GM21423 (cell line): Measurements from ENCODE around the gene SSBP3.
"Not testable (repeated sequence)": the region's sequence is repeated elsewhere in the genome, so short reads cannot be mapped to it uniquely, and the experiment has no call there.

ENCODE experiments used
- ATAC-seq: cut with Tn5 transposase; IDR thresholded peaks from one replicate; pipeline ENCODE4 v1.9.1; 2021; ENCODE audit warnings: mild to moderate bottlenecking, moderate library complexity; ENCODE audit not compliant: unreplicated experiment

SSBP3 gene

DNA sequence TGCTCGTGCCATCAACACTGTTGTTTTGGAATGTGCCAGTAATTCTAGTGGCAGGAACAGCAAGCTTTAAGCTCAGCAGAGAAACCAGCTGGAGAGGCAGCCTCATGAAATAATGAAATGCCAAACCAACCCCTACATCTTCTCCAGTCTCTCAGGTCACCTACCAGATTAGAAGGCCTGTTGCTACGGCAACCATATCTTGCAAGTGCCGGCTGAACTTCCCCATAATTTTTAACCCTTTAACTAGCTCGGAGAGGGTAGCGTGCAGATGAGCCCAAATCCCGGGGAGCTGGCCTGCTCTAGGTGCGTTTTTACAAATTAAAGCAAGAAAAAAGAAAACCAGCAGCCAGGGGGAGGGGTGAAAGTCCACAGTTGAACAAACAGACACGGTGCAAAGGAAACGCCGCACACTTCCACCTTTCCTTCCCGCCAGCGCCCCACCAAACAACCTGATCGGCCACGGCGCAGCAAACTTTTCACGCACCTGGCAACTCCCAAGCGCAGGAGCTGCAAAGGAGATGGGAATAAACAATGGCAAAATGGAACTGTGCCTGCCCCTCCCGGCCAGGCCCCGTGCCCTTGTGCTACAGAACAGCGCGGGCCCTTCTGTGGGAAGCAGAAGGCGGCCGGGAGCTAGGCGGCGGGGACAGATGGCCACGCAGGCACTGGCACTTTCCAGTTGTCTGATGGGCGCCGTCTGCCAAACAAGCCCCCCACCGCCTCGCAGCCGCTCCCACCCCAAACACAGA lies 50.1 kb downstream of the SSBP3 start:
- ATAC-seq, result no peak

GRCh38 chr1:54354899-54355298 lies 51.3 kb downstream of the SSBP3 start:
- no peak for ATAC-seq

DNA sequence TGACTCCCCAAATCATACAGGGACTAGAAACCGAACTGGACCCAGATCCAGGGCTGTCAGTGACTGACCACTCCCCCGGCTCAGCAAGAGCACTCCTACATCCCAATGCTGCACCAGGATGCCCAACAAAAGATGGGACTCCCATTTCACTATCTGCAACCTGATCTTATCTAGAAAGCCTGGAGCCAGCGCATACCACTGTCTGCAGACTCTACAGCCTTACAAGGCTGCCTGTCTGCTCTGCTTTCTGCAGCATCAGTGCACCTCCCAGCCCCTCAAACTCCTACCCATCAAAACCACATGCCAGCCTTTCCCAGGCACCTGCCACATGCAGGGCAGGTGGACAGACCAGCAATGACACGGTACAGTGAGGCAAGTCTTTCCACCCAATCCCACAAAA lies 52.2 kb downstream of the SSBP3 start:
- no peak for ATAC-seq

- ATAC-seq, result no peak
Measured at GRCh38 chr1:54352755-54353154, 53.4 kb downstream of the SSBP3 start.

GRCh38 chr1:54350360-54350759 lies 55.8 kb downstream of the SSBP3 start:
- no peak for ATAC-seq

- ATAC-seq, result no peak
Measured at GRCh38 chr1:54348700-54349021, 57.5 kb downstream of the SSBP3 start.

DNA sequence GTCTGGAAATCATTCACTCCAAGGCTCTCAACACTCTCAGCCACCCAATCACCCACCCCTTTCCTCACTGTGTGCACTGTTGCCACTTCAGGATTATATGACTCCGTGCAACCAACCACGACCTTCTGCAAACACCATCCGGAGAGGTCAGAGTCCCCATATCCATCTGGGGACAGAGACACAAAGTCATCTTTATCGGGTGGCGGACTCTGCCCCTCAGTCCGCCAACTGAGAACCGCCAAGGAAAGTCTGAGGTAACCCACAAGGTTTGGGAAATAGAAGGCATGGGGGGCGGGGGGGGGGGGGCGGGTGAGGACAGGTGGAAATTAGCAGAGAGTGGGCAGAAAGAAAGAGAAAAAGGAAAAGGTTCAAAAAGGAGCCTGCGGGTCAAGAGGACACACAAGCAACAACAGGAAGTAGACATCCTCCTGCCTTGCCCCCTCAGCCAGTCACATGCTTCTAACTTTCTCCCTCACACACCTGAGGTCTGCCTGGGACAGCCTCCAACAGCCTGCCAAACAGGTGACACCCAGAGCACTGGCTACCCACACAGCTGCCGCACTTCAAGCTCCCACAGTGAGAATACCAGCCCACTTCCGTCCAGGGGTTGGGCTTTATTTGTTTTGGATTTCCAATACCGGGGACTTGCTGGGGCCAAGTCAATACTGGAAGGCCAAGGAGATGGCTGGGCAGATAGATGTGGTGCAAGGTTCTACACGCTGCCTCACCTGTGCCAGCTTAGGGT lies 58.1 kb downstream of the SSBP3 start:
- no peak for ATAC-seq

GRCh38 chr1:54347261-54347954 lies 58.8 kb downstream of the SSBP3 start:
- no peak for ATAC-seq

- ATAC-seq, result not testable (repeated sequence)
Measured at GRCh38 chr1:54345548-54345947, 60.6 kb downstream of the SSBP3 start.

DNA sequence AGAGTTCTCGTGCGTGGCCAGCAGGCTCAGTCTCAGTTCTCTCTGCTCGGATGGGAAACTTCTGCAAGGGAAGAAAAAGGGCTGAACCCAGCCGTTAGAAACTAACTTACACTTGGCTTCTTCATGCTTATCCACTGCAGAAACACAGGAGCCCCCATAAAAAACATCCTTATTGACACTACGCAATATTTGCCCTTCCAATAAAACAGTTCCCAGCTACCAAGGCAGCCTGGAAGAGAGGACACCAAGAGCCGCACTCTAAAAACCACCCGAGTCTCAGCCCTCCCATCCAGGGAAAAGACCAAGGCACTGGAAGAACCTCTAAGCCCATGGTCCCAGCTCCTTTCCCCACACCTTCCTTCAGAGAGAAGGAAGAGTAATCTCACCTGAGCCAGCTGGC lies 61.1 kb downstream of the SSBP3 start:
- no peak for ATAC-seq

DNA sequence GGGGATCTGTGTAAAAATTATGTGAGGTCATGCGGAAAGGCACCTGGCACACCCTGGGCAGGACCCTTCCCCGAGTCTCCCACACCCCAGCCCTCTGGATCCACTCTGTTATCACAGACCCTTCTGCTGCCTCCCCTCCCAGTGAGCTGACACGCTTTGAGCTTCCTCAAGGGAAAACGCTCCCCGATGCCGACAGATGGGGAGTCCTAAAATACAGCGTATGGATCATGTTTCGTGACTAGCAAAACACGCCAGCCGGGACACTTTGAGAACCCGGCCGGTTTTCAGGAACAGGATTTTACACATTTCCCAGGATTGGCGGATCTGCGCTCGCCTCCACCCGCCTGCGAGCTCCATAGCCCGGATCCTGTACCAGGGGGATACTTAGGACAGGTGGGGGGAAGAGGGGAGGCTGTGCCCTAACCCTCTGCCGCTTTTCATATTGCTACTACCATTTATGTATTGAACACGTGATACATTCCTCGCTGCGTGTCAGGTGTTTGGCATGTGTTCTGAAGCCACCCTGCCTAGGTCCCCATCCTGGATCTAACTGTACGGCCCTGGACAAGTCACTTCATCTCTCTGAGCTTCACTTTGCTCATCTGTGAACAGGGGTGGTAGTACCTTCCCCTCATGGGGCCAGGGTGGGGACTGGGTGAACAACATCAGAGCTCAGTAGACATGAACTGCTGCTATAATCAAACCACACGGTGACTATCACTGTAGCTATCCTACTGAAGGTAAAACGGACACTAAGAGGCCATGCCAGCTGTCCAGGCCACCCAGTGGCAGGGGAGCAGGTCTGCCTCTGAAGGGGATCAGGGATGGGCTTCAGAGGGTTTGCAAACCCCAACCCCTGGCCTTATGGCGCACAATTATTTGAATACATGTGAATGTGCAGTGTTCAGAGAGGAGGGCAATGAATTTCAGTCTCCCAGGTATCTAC lies 63.2 kb downstream of the SSBP3 start:
- ATAC-seq, result no peak

GRCh38 chr1:54342288-54342687 lies 63.9 kb downstream of the SSBP3 start:
- no peak for ATAC-seq

DNA sequence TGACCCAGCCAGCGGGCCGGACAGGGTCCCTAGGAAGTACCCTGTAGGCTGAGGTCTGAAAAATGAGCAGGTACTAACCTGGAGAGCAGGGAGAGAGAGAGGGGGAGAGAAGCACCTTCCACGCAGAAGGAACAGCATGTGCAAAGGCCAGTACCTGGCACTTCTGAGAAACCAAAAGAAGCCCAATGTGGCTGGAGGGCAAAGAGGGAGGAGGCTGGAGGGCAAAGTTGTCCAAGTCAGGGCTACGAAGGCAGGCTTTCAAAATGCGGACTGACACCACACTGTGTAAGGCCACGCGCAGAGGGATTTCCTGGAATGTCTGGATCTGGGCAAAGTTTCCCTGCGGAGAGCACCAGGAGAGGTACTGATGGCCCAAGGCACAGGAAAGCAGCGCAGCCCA lies 64.4 kb downstream of the SSBP3 start:
- no peak for ATAC-seq

DNA sequence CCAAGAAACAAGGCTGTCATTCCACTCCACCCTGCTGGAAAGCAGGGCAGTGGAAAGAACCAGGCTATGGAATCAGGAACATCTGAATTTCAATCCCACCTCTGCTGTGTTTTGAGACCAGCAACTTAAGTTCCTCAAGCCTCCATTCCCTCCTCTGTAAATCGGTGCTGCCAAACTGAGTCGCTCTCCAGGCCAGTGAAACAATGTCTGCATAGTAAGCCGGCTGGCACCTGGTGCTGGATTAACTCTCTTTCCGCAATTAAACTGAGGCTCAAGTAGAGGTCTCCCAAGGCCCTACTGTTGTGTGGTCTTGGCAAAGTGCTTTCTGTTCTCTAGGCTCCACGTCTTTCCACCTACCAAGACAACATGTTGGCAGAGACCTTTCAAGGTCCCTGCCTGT lies 65.3 kb downstream of the SSBP3 start:
- no peak for ATAC-seq

GRCh38 chr1:54340434-54340833 lies 65.8 kb downstream of the SSBP3 start:
- no peak for ATAC-seq

GRCh38 chr1:54339126-54339525 lies 67.1 kb downstream of the SSBP3 start:
- no peak for ATAC-seq

GRCh38 chr1:54338464-54338863 lies 67.7 kb downstream of the SSBP3 start:
- ATAC-seq, result no peak

GRCh38 chr1:54337928-54338327 lies 68.3 kb downstream of the SSBP3 start:
- no peak for ATAC-seq

GRCh38 chr1:54337034-54337433 lies 69.2 kb downstream of the SSBP3 start:
- no peak for ATAC-seq

DNA sequence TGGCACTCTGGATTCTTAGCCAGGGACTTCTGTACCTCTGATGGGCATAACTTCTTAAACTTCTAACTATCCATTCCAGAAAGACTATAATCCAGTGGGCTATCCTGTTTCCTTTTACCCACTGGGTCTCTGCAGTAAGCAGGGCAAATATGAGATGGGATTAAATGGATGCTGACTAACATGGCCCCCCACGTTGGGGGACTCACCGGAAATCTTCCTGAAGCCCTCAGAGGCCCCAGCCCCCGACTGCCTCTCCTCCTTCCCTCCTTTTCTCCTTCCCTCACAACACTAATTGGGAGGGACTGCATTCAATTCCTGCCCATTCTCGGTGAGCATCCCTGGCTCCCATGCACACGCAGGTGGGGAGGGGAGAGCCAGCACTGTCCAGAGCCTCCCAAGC lies 70.1 kb downstream of the SSBP3 start:
- no peak for ATAC-seq

GRCh38 chr1:54335755-54336108 lies 70.5 kb downstream of the SSBP3 start:
- ATAC-seq, result no peak
